K562 (cell line): Measurements from ENCODE around the gene TRIO. TPM values are rescaled to one million over a fixed set of nuclear protein-coding genes. Genes with fewer than 3 reads are reported as not detected.

Source experiments
- ATAC-seq: fragments of 200-7000 bp; cut with Tn5 transposase; 3 replicates; pipeline ENCODE4 v1.9.1; 2020; ENCODE audit warnings: moderate library complexity
- BruUV-seq: library from RNA; stranded (reverse); fragments of 400-500 nt; replicated peaks from 2 replicates; lab custom pipeline; 2021; lab: Mats Ljungman, UMichigan
- CTCF ChIA-PET: fragments of 300-600 bp; formaldehyde crosslinking; extraction: SDS; loops from one replicate; lab custom pipeline; 2021; ENCODE audit warnings: low intra/inter-chr PET ratio; lab: Yijun Ruan, JAX
- POLR2A ChIA-PET: fragments of 300-600, 350-650 bp; sonication (Branson Sonifier 250); formaldehyde crosslinking; extraction: SDS; loops from one replicate; lab custom pipeline; 2021; ENCODE audit warnings: antibody characterized with exemption, inconsistent platforms; lab: Yijun Ruan, JAX
- DNase-seq, 4 experiments: peaks; one replicate each; pipeline versions ENCODE4 v3.0.0 to v3.0.0-alpha.2; 2011 to 2018; ENCODE audit warnings: low spot score in 3 of 4, mixed read lengths in 3 of 4; ENCODE audit errors: extremely low read depth in 1 of 4
- FAIRE-seq: peaks from 2 replicates; lab custom pipeline; 2011; peaks lifted over from hg19 to GRCh38; lab: Jason Lieb, UNC
- H2AFZ ChIP-seq: 2 replicates; pipeline ENCODE4 v1.6.0; 2011; ENCODE audit warnings: low read depth, low read length, control low read depth, inconsistent platforms
- H3K27ac ChIP-seq: fragments of 200-600 bp; 3 replicates; pipeline ENCODE4 v1.8.0; 2011; ENCODE audit warnings: low read depth, mild to moderate bottlenecking, control low read depth, inconsistent platforms, low read length, moderate library complexity, mixed read lengths; ENCODE audit errors: extremely low read depth
- H3K27me3 ChIP-seq, 2 experiments: fragments of 300-600 bp in 1 of 2; 2 replicates in 1 of 2; 3 replicates in 1 of 2; pipeline versions ENCODE4 v1.6.0 to v1.8.0; 2011; ENCODE audit warnings: inconsistent platforms in 2 of 2, low read length in 2 of 2, mild to moderate bottlenecking in 1 of 2, mixed read lengths in 1 of 2, moderate library complexity in 1 of 2; ENCODE audit not compliant: control insufficient read depth in 2 of 2, insufficient read depth in 2 of 2
- H3K36me3 ChIP-seq: fragments of 300-600 bp; 3 replicates; pipeline ENCODE4 v1.8.0; 2011; ENCODE audit warnings: mild to moderate bottlenecking, low read length, inconsistent platforms; ENCODE audit not compliant: control insufficient read depth, insufficient read depth
- H3K4me1 ChIP-seq, 2 experiments: fragments of 200-600 bp in 1 of 2; replicated peaks in 1 of 2; 2 replicates in 1 of 2; 3 replicates in 1 of 2; pipeline versions ENCODE4 v1.5.1 to v1.8.0; 2011; ENCODE audit warnings: inconsistent platforms in 2 of 2, low read length in 2 of 2, mild to moderate bottlenecking in 1 of 2, mixed read lengths in 1 of 2, moderate library complexity in 1 of 2; ENCODE audit not compliant: control insufficient read depth in 2 of 2, insufficient read depth in 2 of 2
- H3K4me2 ChIP-seq: 2 replicates; pipeline ENCODE4 v1.6.1; 2011; ENCODE audit warnings: low read length, control low read depth, inconsistent platforms, mixed read lengths; ENCODE audit not compliant: insufficient read depth
- H3K4me3 ChIP-seq: fragments of 200-600 bp; sonication (generic), shearing (Covaris generic); 2 replicates; pipeline ENCODE4 v1.5.1; 2016; ENCODE audit warnings: control low read depth, inconsistent platforms
- H3K79me2 ChIP-seq: fragments of 200-600 bp; 3 replicates; pipeline ENCODE4 v1.8.0; 2011; ENCODE audit warnings: low read length, inconsistent platforms; ENCODE audit not compliant: control insufficient read depth, insufficient read depth
- H3K9ac ChIP-seq, 2 experiments: 2 replicates each; pipeline versions ENCODE4 v1.6.0 to v1.6.1; 2011; ENCODE audit warnings: low read depth in 2 of 2, low read length in 2 of 2, control low read depth in 1 of 2, inconsistent platforms in 1 of 2, mild to moderate bottlenecking in 1 of 2, mixed read lengths in 1 of 2; ENCODE audit not compliant: insufficient read depth in 1 of 2
- H3K9me1 ChIP-seq: one replicate; pipeline ENCODE4 v1.6.0; 2011; ENCODE audit warnings: inconsistent platforms, mild to moderate bottlenecking, low read length, moderate library complexity; ENCODE audit not compliant: control insufficient read depth, insufficient read depth
- H3K9me3 ChIP-seq: replicated peaks from 2 replicates; pipeline ENCODE4 v1.5.1; 2011; ENCODE audit warnings: low read depth, low read length, inconsistent platforms; ENCODE audit not compliant: control insufficient read depth, insufficient read depth
- H4K20me1 ChIP-seq: replicated peaks from 2 replicates; pipeline ENCODE4 v1.6.1; 2011; ENCODE audit warnings: low read length, inconsistent platforms, mixed read lengths; ENCODE audit not compliant: control insufficient read depth, insufficient read depth
- FOXK1 ChIP-seq: sonication (generic); formaldehyde crosslinking; IDR thresholded peaks from 2 replicates; pipeline ENCODE4 v1.8.0; 2022; ENCODE audit warnings: missing genetic modification reagents, mild to moderate bottlenecking, borderline replicate concordance
- HEY1 ChIP-seq: fragments of 250-450 bp; sonication (Bioruptor Pico); IDR thresholded peaks from 2 replicates; pipeline ENCODE4 v1.5.0; 2020; ENCODE audit warnings: mild to moderate bottlenecking, moderate library complexity, borderline replicate concordance
- HINFP ChIP-seq: fragments of 450-650 bp; conservative IDR thresholded peaks from 2 replicates; pipeline ENCODE4 v1.6.1; 2016; ENCODE audit warnings: missing genetic modification characterization, low read depth, mild to moderate bottlenecking, control low read depth, missing compliant biosample characterization
- NFE2 ChIP-seq: IDR thresholded peaks from 2 replicates; pipeline ENCODE4 v1.6.1; 2014; ENCODE audit warnings: antibody characterized with exemption, low read depth
- PRPF4 ChIP-seq: fragments of 200-400 bp; formaldehyde crosslinking; IDR thresholded peaks from one replicate; pipeline ENCODE4 v1.6.1; 2017; ENCODE audit warnings: low read length, low read depth, mild to moderate bottlenecking; ENCODE audit not compliant: insufficient read depth, poor library complexity, severe bottlenecking
- SMAD1 ChIP-seq: fragments of 150-350 bp; IDR thresholded peaks from 2 replicates; pipeline ENCODE4 v1.6.1; 2014; ENCODE audit warnings: low read length, low read depth; ENCODE audit not compliant: partially characterized antibody
- WGBS: fragments of 100-300 bp; shearing (Covaris generic); methylation state at CpG from one replicate; pipeline ENCODE4 v1.1.6; 2016; ENCODE audit warnings: low coverage, mixed read lengths; ENCODE audit not compliant: insufficient coverage; ENCODE audit errors: missing lambda C conversion rate; 5-methylcytosine and 5-hydroxymethylcytosine counted together
- in situ Hi-C: fragments of 300-500 bp; cut with MboI; formaldehyde crosslinking; loops from 4 replicates; pipeline ENCODE4 v1.15.0; 2018; ENCODE audit warnings: inconsistent platforms, mixed read lengths
- intact Hi-C: fragments of 100-400 bp; cut with micrococcal nuclease; formaldehyde crosslinking; loops from 2 replicates; pipeline ENCODE4 v1.14.2; 2022
- polyA plus RNA-seq, 8 experiments: library from polyadenylated mRNA; depleted of rRNA in 4 of 8; stranded (reverse) in 5 of 8; unstranded in 3 of 8; fragments of >200 nt; fragmentation: Nextera tagmentation in 2 of 8; fragmentation: Illumina TruSeq in 1 of 8; extraction: Ambion mirVana in 2 of 8; extraction: Trizol in 1 of 8; gene quantifications; 2 replicates each; pipeline versions ENCODE4 v1.2.1 to v1.2.3, GENCODE V29; 2011 to 2014; ENCODE audit warnings: inconsistent platforms in 1 of 8, missing spikeins in 1 of 8
- total RNA-seq, 7 experiments: library from RNA; depleted of rRNA in 6 of 7; stranded (reverse); fragments of >200 nt in 6 of 7; fragmentation: Illumina TruSeq in 2 of 7; extraction: Trizol in 2 of 7; gene quantifications; 2 replicates each; pipeline versions ENCODE4 v1.2.1 to v1.2.3, GENCODE V29; 2011 to 2021; ENCODE audit warnings: low replicate concordance in 1 of 7

Gene TRIO
- total and polyA plus RNA-seq, 9 of the 15 experiments (the other 6 are each of a cell fraction or from before 2014, with no cell fraction given), result 0.24 to 5.0 (median 1.1) TPM

DNA sequence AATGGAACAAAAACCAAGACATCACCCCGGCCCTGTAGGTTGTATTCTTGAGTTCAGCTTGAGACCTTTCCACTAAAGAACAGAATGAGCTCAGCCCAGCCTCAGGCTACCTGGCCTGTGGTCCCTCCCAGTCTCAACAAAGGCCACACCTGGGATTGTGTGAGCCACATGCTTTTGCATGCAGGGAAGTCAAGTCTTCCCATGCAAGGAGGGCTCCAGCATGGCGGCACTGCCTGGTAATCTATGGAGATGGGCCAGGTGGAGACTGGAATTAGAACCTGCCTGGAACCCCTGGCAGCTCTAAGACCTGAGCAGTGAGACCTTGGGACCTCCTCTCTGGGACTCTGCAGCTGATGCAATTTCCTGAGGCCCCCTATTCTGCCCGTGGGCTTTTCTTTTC is 389.0 kb downstream of the TRIO start:
- no peak overlapping the region for H2AFZ ChIP-seq
- H3K4me3 ChIP-seq, result no peak overlapping the region
- H3K9me3 ChIP-seq, result no peaks in the 10 kb centered on the region
- no peaks in the 10 kb centered on the region for H3K79me2 ChIP-seq
- CTCF ChIA-PET, result no interaction called here
- no peak for FAIRE-seq
- TF ChIP-seq NFE2, result no peak
- TF ChIP-seq SMAD1, result no peak
- no peak for TF ChIP-seq HEY1 (CRISPR knock-in tag)
- TF ChIP-seq FOXK1 (CRISPR knock-in tag), result no peak
- no peak overlapping the region for H3K4me2 ChIP-seq
- POLR2A ChIA-PET, result interaction anchor here (1.0 kb wide), 1 partner anchor 33 kb away, joined by 4 read pairs; no protein-coding TSS in a partner anchor
- peaks cover 6 to 23% of the 10 kb centered on the region in 2 experiments; a peak in 3 of 5 replicates for H3K27me3 ChIP-seq
- no peaks in the 10 kb centered on the region for H4K20me1 ChIP-seq
- in situ Hi-C loops (no loop called here), intact Hi-C loops (no loop called here)
- no peaks in the 10 kb centered on the region for H3K9me1 ChIP-seq
- no peak for ATAC-seq
- no peak for DNase-seq
- no peak overlapping the region for H3K27ac ChIP-seq
- BruUV-seq, result no TSS peak
- no peaks in the 10 kb centered on the region for H3K36me3 ChIP-seq
- 0% methylated on average over 3 of the region's 3 CpGs for WGBS
- H3K9ac ChIP-seq, result no peak overlapping the region
- H3K4me1 ChIP-seq, result no peaks in the 10 kb centered on the region

DNA sequence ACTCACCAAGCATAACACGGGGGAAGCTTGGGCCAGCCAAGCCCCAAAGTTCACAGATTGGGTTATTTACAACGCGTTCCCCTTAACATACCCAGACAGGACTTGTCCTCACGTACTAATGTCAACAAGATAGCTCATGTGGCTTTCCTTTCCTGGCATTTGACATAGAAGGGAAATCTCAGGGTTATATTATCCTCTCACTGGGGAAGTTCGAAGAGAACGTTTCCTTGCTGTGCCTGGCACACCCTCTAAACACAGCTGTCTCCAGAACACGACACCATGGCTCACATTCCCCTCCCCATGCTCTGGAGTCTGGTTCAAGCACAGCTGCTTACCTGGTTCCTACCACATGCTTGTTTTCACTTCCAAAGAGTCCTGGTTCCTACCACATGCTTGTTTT is 391.6 kb downstream of the TRIO start:
- Histone ChIP-seq H3K9me1 (no peaks in the 10 kb centered on the region), H3K9me3 (no peaks in the 10 kb centered on the region), H3K4me1 (no peaks in the 10 kb centered on the region), H3K4me3 (no peak overlapping the region), H2AFZ (no peak overlapping the region), H4K20me1 (no peaks in the 10 kb centered on the region), H3K27me3 (peaks cover 6 to 23% of the 10 kb centered on the region in 2 experiments; a peak in 3 of 5 replicates), H3K9ac (no peak overlapping the region), H3K4me2 (no peak overlapping the region), H3K79me2 (no peaks in the 10 kb centered on the region), H3K36me3 (no peaks in the 10 kb centered on the region), H3K27ac (no peak overlapping the region)
- in situ Hi-C loops, result no loop called here
- ChIA-PET CTCF (no interaction called here), POLR2A (interaction anchor here (0.6 to 0.8 kb wide), 2 partner anchors 10 to 163 kb away, joined by 3 read pairs; no protein-coding TSS in a partner anchor)
- WGBS, result 2% methylated on average over 7 of the region's 7 CpGs
- TF ChIP-seq HINFP (tag), result no peak
- TF ChIP-seq PRPF4, result no peak
- ATAC-seq, result no peak
- BruUV-seq, result no TSS peak
- FAIRE-seq, result no peak
- intact Hi-C loops, result no loop called here
- DNase-seq, result no peak
